GM20431 (cell line): ENCODE results near the gene ZBTB25.

Source experiments
- in situ Hi-C: fragments of 300-500 bp; cut with MseI, MboI; formaldehyde crosslinking; loops from one replicate; pipeline ENCODE4 v1.15.0; 2020; ENCODE audit warnings: low sequenced_read_pairs; ENCODE audit not compliant: unreplicated experiment

ZBTB25 gene

GRCh38 chr14:64407329-64407728, 96.3 kb downstream of the ZBTB25 start:
- in situ Hi-C loops = no loop called here

- in situ Hi-C loops = no loop called here
Measured at GRCh38 chr14:64405295-64405694, 98.3 kb downstream of the ZBTB25 start.

GRCh38 chr14:64401949-64402348, 101.7 kb downstream of the ZBTB25 start:
- in situ Hi-C loops = no loop called here

- in situ Hi-C loops = no loop called here
Measured at GRCh38 chr14:64400829-64401459, 102.7 kb downstream of the ZBTB25 start.
